PC-9 (cell line): ENCODE results near the gene ARCN1.

Source experiments
- CTCF ChIP-seq: fragments of 200-600 bp; sonication (generic); conservative IDR thresholded peaks from 2 replicates; pipeline ENCODE4 v1.6.1; 2017; ENCODE audit warnings: mixed run types, antibody characterized with exemption, mild to moderate bottlenecking, moderate library complexity
- EZH2 ChIP-seq: fragments of 200-600 bp; sonication (generic); IDR thresholded peaks from 2 replicates; pipeline ENCODE4 v1.8.0; 2017; ENCODE audit warnings: antibody characterized with exemption, low read depth

- TF ChIP-seq EZH2 (no peak), CTCF (no peak)
Observed at GRCh38 chr11:118635642-118636041, 63.4 kb downstream of the ARCN1 start.
